Coronary artery (tissue), 2 donors: ENCODE measurements around the gene MMADHC.

Experiments used
- DNase-seq: peaks from one replicate; pipeline ENCODE4 v3.0.0-alpha.2; 2017; ENCODE audit warnings: low spot score
- H3K27ac ChIP-seq, 2 donors: fragments of 200-600 bp; sonication (generic); one replicate each; pipeline ENCODE4 v1.5.1; 2016 to 2019
- H3K4me3 ChIP-seq: fragments of 200-600 bp; sonication (generic); 2 replicates; pipeline ENCODE4 v1.5.1; 2016; ENCODE audit warnings: mild to moderate bottlenecking, moderate library complexity
- TF ChIP-seq, protein P1 (sequence below): fragments of 200-600 bp; sonication (generic); IDR thresholded peaks from one replicate; pipeline ENCODE4 v1.5.1; 2019; ENCODE audit warnings: antibody characterized with exemption

Gene MMADHC

GRCh38 chr2:149559341-149560068, 28.1 kb downstream of the MMADHC start:
- Histone ChIP-seq H3K27ac (no peak overlapping the region), H3K4me3 (no peak overlapping the region)
- DNase-seq: no peak
- TF ChIP-seq, protein P1, sequence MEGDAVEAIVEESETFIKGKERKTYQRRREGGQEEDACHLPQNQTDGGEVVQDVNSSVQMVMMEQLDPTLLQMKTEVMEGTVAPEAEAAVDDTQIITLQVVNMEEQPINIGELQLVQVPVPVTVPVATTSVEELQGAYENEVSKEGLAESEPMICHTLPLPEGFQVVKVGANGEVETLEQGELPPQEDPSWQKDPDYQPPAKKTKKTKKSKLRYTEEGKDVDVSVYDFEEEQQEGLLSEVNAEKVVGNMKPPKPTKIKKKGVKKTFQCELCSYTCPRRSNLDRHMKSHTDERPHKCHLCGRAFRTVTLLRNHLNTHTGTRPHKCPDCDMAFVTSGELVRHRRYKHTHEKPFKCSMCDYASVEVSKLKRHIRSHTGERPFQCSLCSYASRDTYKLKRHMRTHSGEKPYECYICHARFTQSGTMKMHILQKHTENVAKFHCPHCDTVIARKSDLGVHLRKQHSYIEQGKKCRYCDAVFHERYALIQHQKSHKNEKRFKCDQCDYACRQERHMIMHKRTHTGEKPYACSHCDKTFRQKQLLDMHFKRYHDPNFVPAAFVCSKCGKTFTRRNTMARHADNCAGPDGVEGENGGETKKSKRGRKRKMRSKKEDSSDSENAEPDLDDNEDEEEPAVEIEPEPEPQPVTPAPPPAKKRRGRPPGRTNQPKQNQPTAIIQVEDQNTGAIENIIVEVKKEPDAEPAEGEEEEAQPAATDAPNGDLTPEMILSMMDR: no peak

DNA sequence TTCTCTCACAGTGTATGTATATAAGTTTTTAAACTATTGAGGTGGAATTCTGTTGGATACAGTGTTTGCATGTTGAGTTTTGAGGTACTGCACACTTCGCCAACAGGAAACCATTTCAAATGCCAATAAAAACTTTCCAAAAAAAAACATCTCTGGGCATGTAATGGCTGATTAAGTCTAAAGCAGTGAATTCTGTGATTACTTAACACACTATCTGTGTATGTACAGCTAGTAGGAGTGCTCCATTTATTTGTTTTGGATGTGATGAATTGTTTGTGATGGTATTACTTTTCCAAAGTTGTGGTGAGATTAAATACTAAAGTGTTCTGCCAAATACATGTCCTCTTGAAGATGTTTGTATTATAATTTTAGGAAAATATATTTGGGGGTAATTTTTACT, 31.1 kb downstream of the MMADHC start:
- no peak for DNase-seq
- Histone ChIP-seq H3K27ac (no peak overlapping the region), H3K4me3 (no peak overlapping the region)
- TF ChIP-seq, protein P1: no peak

- no peak for DNase-seq
- Histone ChIP-seq H3K27ac (no peak overlapping the region), H3K4me3 (no peak overlapping the region)
- TF ChIP-seq, protein P1: no peak
Measured at GRCh38 chr2:149552830-149553229, 34.7 kb downstream of the MMADHC start.

DNA sequence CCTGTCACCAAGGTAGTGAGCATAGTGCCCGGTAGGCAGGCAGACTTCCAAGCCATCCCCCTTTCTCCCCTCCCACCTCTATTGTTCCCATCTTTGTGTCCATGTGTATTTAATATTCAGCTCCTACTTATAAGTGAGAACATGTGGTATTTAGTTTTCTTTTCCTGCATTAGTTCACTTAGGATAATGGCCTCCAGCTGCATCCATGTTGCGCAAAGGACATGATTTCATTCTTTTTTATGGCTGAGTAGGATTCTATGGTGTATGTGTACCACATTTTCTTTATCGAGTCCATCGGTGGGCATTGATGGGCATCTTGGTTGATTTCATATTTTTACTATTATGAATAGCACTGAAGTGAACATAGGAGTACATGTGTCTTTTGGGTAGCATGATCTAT, 35.3 kb downstream of the MMADHC start:
- TF ChIP-seq, protein P1: no peak
- no peak overlapping the region for H3K4me3 ChIP-seq
- no peak for DNase-seq
- no peak overlapping the region for H3K27ac ChIP-seq

DNA sequence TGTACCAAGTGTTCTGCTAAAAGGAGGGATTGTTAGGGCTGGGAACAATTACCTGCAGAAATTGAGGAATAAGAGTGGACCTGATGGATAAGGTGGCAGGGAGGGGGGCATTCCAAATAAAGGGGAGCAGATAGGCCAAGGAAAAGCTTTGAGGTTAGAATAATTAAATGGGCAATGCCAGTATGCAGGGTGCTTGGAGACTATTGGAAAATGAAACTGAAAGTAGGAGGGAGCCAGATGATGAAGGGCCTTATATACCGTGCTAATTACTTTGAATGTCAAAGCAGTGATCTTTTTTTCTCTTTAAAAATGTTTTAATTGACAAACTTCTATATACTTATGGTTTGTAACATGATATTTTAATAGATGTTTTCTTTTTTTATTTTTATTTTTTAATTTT, 42.9 kb downstream of the MMADHC start:
- no peak for DNase-seq
- TF ChIP-seq, protein P1: no peak
- H3K4me3 ChIP-seq: peak overlapping the region; percentile 21

DNA sequence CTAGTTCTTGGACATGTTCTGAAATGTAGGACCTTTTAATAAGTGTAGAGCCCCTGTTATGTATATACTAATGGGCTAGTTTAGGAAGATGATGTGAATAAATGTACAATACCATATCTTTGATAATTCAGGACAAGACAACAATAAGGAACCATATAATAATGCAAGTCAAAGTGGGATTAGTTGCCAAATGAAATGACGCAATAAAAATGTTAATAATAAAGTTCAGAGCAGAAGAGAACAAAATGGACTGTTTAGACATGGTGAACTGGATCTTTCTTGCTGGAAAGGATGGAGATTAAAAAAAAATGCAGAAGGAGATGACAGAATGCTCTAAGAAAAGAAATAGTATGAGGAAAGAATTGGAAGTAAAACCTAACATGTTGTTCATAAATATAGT, 43.7 kb downstream of the MMADHC start:
- H3K27ac ChIP-seq: no peak overlapping the region
- TF ChIP-seq, protein P1: no peak
- H3K4me3 ChIP-seq: no peak overlapping the region
- DNase-seq: no peak

More for the DNA sequence above, 42.9 kb downstream of the MMADHC start:
- H3K27ac ChIP-seq: no peak overlapping the region

GRCh38 chr2:149540138-149540537, 47.4 kb downstream of the MMADHC start:
- no peak overlapping the region for H3K4me3 ChIP-seq
- no peak overlapping the region for H3K27ac ChIP-seq
- TF ChIP-seq, protein P1: no peak
- DNase-seq: no peak
